Measurements from ENCODE around the gene NDUFV2. TPM values are rescaled to one million over a fixed set of nuclear protein-coding genes. Genes with fewer than 3 reads are reported as not detected.

The NDUFV2 gene
- total and polyA plus RNA-seq, 2 donors (not counting 3 experiments of a cell fraction or from before 2014, with no cell fraction given) = 65.7 to 152 TPM

- H3K27me3 ChIP-seq (ENCODE audit: control insufficient read depth in 2 of 2, insufficient read depth in 2 of 2, low read length in 2 of 2) = no peaks in the 10 kb centered on the region
- ChIA-PET POLR2A (interaction anchor here (0.5 kb wide), 1 partner anchor 22 kb away, joined by 6 read pairs; no protein-coding TSS in a partner anchor), CTCF (interaction anchor here (1.5 to 8.6 kb wide), 2 partner anchors 13 to 67 kb away, joined by 4 to 60 read pairs; no protein-coding TSS in a partner anchor)
- DNase-seq (ENCODE audit: low read depth, low spot score) (no peak), FAIRE-seq (no peak)
- dilution Hi-C loops (cut with MboI; ENCODE audit: extremely low pct_ligation_motif_present, low sequenced_read_pairs) (no loop called here), intact Hi-C loops (cut with micrococcal nuclease) (no loop called here)
- H3K9ac ChIP-seq (replicated peaks; ENCODE audit: extremely low read depth, insufficient read depth, low read length) = no peak overlapping the region
- H3K4me2 ChIP-seq (ENCODE audit: insufficient read depth, low read length) = peak overlapping the region; percentile 82
- H3K4me1 ChIP-seq (ENCODE audit: control insufficient read depth, extremely low read depth, insufficient read depth, low read length) = peaks cover 35% of the 10 kb centered on the region
- H3K9me1 ChIP-seq (replicated peaks; ENCODE audit: control insufficient read depth, extremely low read depth, insufficient read depth, low read length) = no peaks in the 10 kb centered on the region
- no peak overlapping the region for H2AFZ ChIP-seq (ENCODE audit: low read depth, low read length)
- peaks cover 70% of the 10 kb centered on the region for H3K79me2 ChIP-seq (ENCODE audit: control insufficient read depth, insufficient read depth, low read length)
- H3K27ac ChIP-seq (ENCODE audit: insufficient read depth, low read depth, low read length) = no peak overlapping the region
- no peaks in the 10 kb centered on the region for H4K20me1 ChIP-seq (replicated peaks; ENCODE audit: control insufficient read depth, extremely low read depth, insufficient read depth, low read length)
- BruUV-seq (replicated peaks) = no TSS peak
- peak overlapping the region in 1 of 3 experiments; percentile 40 for H3K4me3 ChIP-seq (replicated peaks in 1 of 3; ENCODE audit: insufficient read depth in 1 of 3, low read depth in 1 of 3, low read length in 3 of 3)
- no peaks in the 10 kb centered on the region for H3K9me3 ChIP-seq (replicated peaks; ENCODE audit: control insufficient read depth, insufficient read depth, low read length)
- no peak for TF ChIP-seq CTCF (IDR thresholded peaks at IDR 0.05; ENCODE audit: extremely low read depth in 1 of 2, insufficient read depth in 1 of 2, low read depth in 1 of 2, low read length in 2 of 2)
- TF ChIP-seq MAX (IDR thresholded peaks at IDR 0.05; ENCODE audit: insufficient read depth, insufficient read length) = no peak
- TF ChIP-seq EZH2 (IDR thresholded peaks at IDR 0.05; ENCODE audit: borderline replicate concordance, low read depth, low read length, severe bottlenecking) = no peak
- TF ChIP-seq MYC (IDR thresholded peaks at IDR 0.05; ENCODE audit: low read depth, low read length) = no peak
- TF ChIP-seq POLR2A (IDR thresholded peaks at IDR 0.05; ENCODE audit: low read depth, low read length) = no peak
- TF ChIP-seq JUN (IDR thresholded peaks at IDR 0.05; ENCODE audit: borderline replicate concordance, insufficient read depth, insufficient read length, low read depth) = no peak
- TF ChIP-seq FOS (IDR thresholded peaks at IDR 0.05; ENCODE audit: borderline replicate concordance, insufficient read depth, low read length) = no peak
- no peak for TF ChIP-seq POLR2AphosphoS5 (IDR thresholded peaks at IDR 0.05; ENCODE audit: insufficient read depth, low read depth, low read length)
- no peak for TF ChIP-seq GATA2 (IDR thresholded peaks at IDR 0.05; ENCODE audit: insufficient read depth, insufficient read length, low read depth, low read length)
- H3K36me3 ChIP-seq (ENCODE audit: control insufficient read depth in 2 of 2, extremely low read depth in 1 of 2, insufficient read depth in 2 of 2, low read length in 2 of 2) = no peaks in the 10 kb centered on the region
Measured at GRCh38 chr18:9140381-9140780, 37.9 kb downstream of the NDUFV2 start.

All from endothelial cell of umbilical vein (primary cell).